Gastrocnemius medialis (tissue), 4 donors: ENCODE measurements around the gene WWOX. TPM values are rescaled to one million over a fixed set of nuclear protein-coding genes. Genes with fewer than 3 reads are reported as not detected.

Experiments used
- ATAC-seq, 2 donors: fragments of 150-250 bp; one replicate each; pipeline ENCODE4 v1.9.1; 2016
- DNase-seq, 2 donors: peaks; one replicate each; pipeline ENCODE4 v3.0.0-alpha.2; 2019
- H3K27ac ChIP-seq, 4 donors: fragments of 200-600 bp; sonication (generic); 1 replicate in 1 of 4; 2 replicates in 3 of 4; pipeline ENCODE4 v1.5.1; 2016 to 2018; ENCODE audit warnings: mild to moderate bottlenecking in 2 of 4, moderate library complexity in 1 of 4
- H3K27me3 ChIP-seq, 3 donors: fragments of 200-600 bp; sonication (generic) in 2 of 3; 1 replicate in 1 of 3; 2 replicates in 2 of 3; pipeline versions ENCODE4 v1.5.1 to v1.6.0; 2016 to 2019; ENCODE audit warnings: mild to moderate bottlenecking in 1 of 3, moderate library complexity in 1 of 3
- H3K36me3 ChIP-seq, 2 donors: fragments of 200-600 bp; sonication (generic) in 1 of 2; one replicate each; pipeline ENCODE4 v1.5.1; 2017 to 2018
- H3K4me1 ChIP-seq, 2 donors: fragments of 200-600 bp; sonication (generic) in 1 of 2; one replicate each; pipeline ENCODE4 v1.5.1; 2016 to 2017; ENCODE audit warnings: mild to moderate bottlenecking in 2 of 2
- H3K4me3 ChIP-seq, 4 donors: fragments of 200-600 bp; sonication (generic) in 3 of 4; 1 replicate in 1 of 4; 2 replicates in 3 of 4; pipeline ENCODE4 v1.5.1; 2016 to 2019; ENCODE audit warnings: mild to moderate bottlenecking in 2 of 4
- H3K9me3 ChIP-seq, 3 donors: fragments of 200-600 bp; sonication (generic) in 2 of 3; 1 replicate in 1 of 3; 2 replicates in 2 of 3; pipeline ENCODE4 v1.5.1; 2016 to 2019
- CTCF ChIP-seq, 5 experiments: fragments of 450-650 bp in 3 of 5; fragments of 200-600 bp in 2 of 5; sonication (generic) in 2 of 5; IDR thresholded peaks in 4 of 5; conservative IDR thresholded peaks in 1 of 5; 1 replicate in 4 of 5; 2 replicates in 1 of 5; pipeline ENCODE4 v1.5.1; 2016 to 2019; ENCODE audit warnings: antibody characterized with exemption in 5 of 5, mild to moderate bottlenecking in 3 of 5, moderate library complexity in 3 of 5
- POLR2A ChIP-seq, 2 donors: fragments of 450-650 bp; IDR thresholded peaks; one replicate each; pipeline ENCODE4 v1.6.1; 2017; ENCODE audit warnings: antibody characterized with exemption in 2 of 2, mild to moderate bottlenecking in 2 of 2, moderate library complexity in 2 of 2
- in situ Hi-C, 4 donors: fragments of 200-750 bp; cut with MboI; loops; one replicate each; pipeline versions ENCODE4 v1.15.0 to v1.8.0; 2017; ENCODE audit warnings: low sequenced_read_pairs in 4 of 4
- intact Hi-C: fragments of 100-400 bp; cut with DNase I; formaldehyde crosslinking; loops from one replicate; pipeline ENCODE4 v1.15.1; 2023; ENCODE audit warnings: low total_unique reads
- total RNA-seq, 4 donors: library from RNA; depleted of rRNA; stranded (reverse); fragments of >200 nt; gene quantifications; one replicate each; pipeline versions ENCODE4 v1.1.0 to v1.2.3, GENCODE V29; 2016

Gene WWOX
- total RNA-seq, 4 donors from 2014 or later = 3.3 to 13.0 (median 6.0) TPM

- intact Hi-C loops (no loop called here), in situ Hi-C loops (no loop called here)
- DNase-seq (no peak), ATAC-seq (no peak)
- H3K4me3 ChIP-seq = no peak overlapping the region
- no peak overlapping the region for H3K27ac ChIP-seq
- no peaks in the 10 kb centered on the region for H3K9me3 ChIP-seq
- H3K4me1 ChIP-seq = no peaks in the 10 kb centered on the region
- TF ChIP-seq POLR2A (IDR thresholded peaks at IDR 0.05) (no peak), CTCF (IDR thresholded peaks at IDR 0.05 in 4 of 5, conservative IDR thresholded peaks at IDR 0.05 in 1 of 5) (no peak)
- H3K36me3 ChIP-seq = no peaks in the 10 kb centered on the region
- H3K27me3 ChIP-seq = no peaks in the 10 kb centered on the region
These were observed 998.3 kb downstream of the WWOX start for GRCh38 chr16:79097771-79098170.

GRCh38 chr16:79098907-79099306 lies 999.5 kb downstream of the WWOX start:
- Histone ChIP-seq H3K4me1 (no peaks in the 10 kb centered on the region), H3K9me3 (no peaks in the 10 kb centered on the region), H3K4me3 (no peak overlapping the region), H3K27ac (no peak overlapping the region), H3K36me3 (no peaks in the 10 kb centered on the region), H3K27me3 (no peaks in the 10 kb centered on the region)
- in situ Hi-C loops = no loop called here
- ATAC-seq (no peak), DNase-seq (peak in 1 of 2 donors; percentile 12)
- intact Hi-C loops = no loop called here
- no peak for TF ChIP-seq POLR2A (IDR thresholded peaks at IDR 0.05)
- TF ChIP-seq CTCF (IDR thresholded peaks at IDR 0.05 in 4 of 5, conservative IDR thresholded peaks at IDR 0.05 in 1 of 5) = no peak

- in situ Hi-C loops (no loop called here), intact Hi-C loops (no loop called here)
- no peak for ATAC-seq
- H3K4me3 ChIP-seq = no peak overlapping the region
- no peaks in the 10 kb centered on the region for H3K27me3 ChIP-seq
- no peak overlapping the region for H3K27ac ChIP-seq
- H3K4me1 ChIP-seq = no peaks in the 10 kb centered on the region
- TF ChIP-seq POLR2A (IDR thresholded peaks at IDR 0.05) (no peak), CTCF (IDR thresholded peaks at IDR 0.05 in 4 of 5, conservative IDR thresholded peaks at IDR 0.05 in 1 of 5) (no peak)
- H3K9me3 ChIP-seq = no peaks in the 10 kb centered on the region
- DNase-seq = no peak
- no peaks in the 10 kb centered on the region for H3K36me3 ChIP-seq
These were observed 1000.3 kb downstream of the WWOX start for GRCh38 chr16:79099716-79100115.

GRCh38 chr16:79100447-79100846 lies 1001.0 kb downstream of the WWOX start:
- H3K4me3 ChIP-seq = no peak overlapping the region
- ATAC-seq (no peak), DNase-seq (no peak)
- no peaks in the 10 kb centered on the region for H3K9me3 ChIP-seq
- intact Hi-C loops = no loop called here
- in situ Hi-C loops = no loop called here
- no peak overlapping the region for H3K27ac ChIP-seq
- TF ChIP-seq CTCF (IDR thresholded peaks at IDR 0.05 in 4 of 5, conservative IDR thresholded peaks at IDR 0.05 in 1 of 5) (no peak), POLR2A (IDR thresholded peaks at IDR 0.05) (no peak)
- H3K27me3 ChIP-seq = no peaks in the 10 kb centered on the region
- H3K4me1 ChIP-seq = no peaks in the 10 kb centered on the region
- no peaks in the 10 kb centered on the region for H3K36me3 ChIP-seq

DNA sequence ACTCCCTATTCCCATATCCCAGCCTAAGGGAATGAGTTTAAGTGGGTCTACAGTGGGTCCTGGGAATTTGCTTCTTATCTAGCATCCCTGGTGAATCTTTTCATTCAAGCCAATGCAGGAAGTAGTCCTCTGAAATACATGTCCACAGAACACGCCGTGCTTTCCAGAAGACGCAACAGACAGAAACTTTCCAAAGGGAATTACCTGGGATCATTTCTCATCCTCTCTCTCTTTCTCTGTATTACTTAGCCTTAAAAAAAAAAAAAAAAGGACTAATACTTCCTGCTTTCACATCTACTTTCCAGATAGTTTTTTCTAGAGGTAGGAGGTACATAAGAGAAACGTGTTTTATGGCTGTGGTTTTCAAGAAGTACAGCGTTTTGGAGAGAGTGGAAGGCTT lies 1002.0 kb downstream of the WWOX start:
- H3K4me1 ChIP-seq = no peaks in the 10 kb centered on the region
- TF ChIP-seq CTCF (IDR thresholded peaks at IDR 0.05 in 4 of 5, conservative IDR thresholded peaks at IDR 0.05 in 1 of 5) = no peak
- TF ChIP-seq POLR2A (IDR thresholded peaks at IDR 0.05) = no peak
- in situ Hi-C loops = no loop called here
- intact Hi-C loops = no loop called here
- no peak overlapping the region for H3K4me3 ChIP-seq
- ATAC-seq (no peak), DNase-seq (no peak)
- no peaks in the 10 kb centered on the region for H3K36me3 ChIP-seq
- no peak overlapping the region for H3K27ac ChIP-seq
- no peaks in the 10 kb centered on the region for H3K27me3 ChIP-seq
- H3K9me3 ChIP-seq = no peaks in the 10 kb centered on the region
